Measurements from ENCODE around the gene MCC. TPM values are rescaled to one million over a fixed set of nuclear protein-coding genes. Genes with fewer than 3 reads are reported as not detected.
A peak's percentile ranks its signal among the peaks of the same experiment; 100 is the strongest.

Gene MCC
- total and polyA plus RNA-seq, 9 donors, result 29.8 to 262 (median 108) TPM

- intact Hi-C loops (cut with DNase I), result no loop called here
- Histone ChIP-seq H3K4me1 (ENCODE audit: insufficient read depth) (no peaks in the 10 kb centered on the region), H3K27me3 (no peaks in the 10 kb centered on the region), H3K9me3 (no peaks in the 10 kb centered on the region), H3K27ac (no peak overlapping the region), H3K36me3 (no peaks in the 10 kb centered on the region), H3K4me3 (no peak overlapping the region)
- WGBS, 3 donors, result 97% methylated on average over 3 of the region's 3 CpGs
- DNase-seq, result no peak
- TF ChIP-seq CTCF (IDR thresholded peaks at IDR 0.05) (no peak), EP300 (IDR thresholded peaks at IDR 0.05) (no peak), POLR2A (IDR thresholded peaks at IDR 0.05) (no peak)
These were observed 2.1 kb upstream of the MCC start for GRCh38 chr5:113490317-113490716.

GRCh38 chr5:113489299-113489698 is 1.0 kb upstream of the MCC start:
- WGBS, 3 donors, result 9 to 15% (median 14%) methylated on average over 3 of the region's 3 CpGs
- H3K27ac ChIP-seq, result no peak overlapping the region
- H3K4me1 ChIP-seq (ENCODE audit: insufficient read depth), result no peaks in the 10 kb centered on the region
- DNase-seq, result no peak
- H3K36me3 ChIP-seq, result no peaks in the 10 kb centered on the region
- H3K27me3 ChIP-seq, result no peaks in the 10 kb centered on the region
- H3K4me3 ChIP-seq, result no peak overlapping the region
- intact Hi-C loops (cut with DNase I), result no loop called here
- no peaks in the 10 kb centered on the region for H3K9me3 ChIP-seq
- TF ChIP-seq EP300 (IDR thresholded peaks at IDR 0.05) (no peak), CTCF (IDR thresholded peaks at IDR 0.05) (no peak)

- no peak for TF ChIP-seq EP300 (IDR thresholded peaks at IDR 0.05)
- no peak for TF ChIP-seq POLR2A (IDR thresholded peaks at IDR 0.05)
- TF ChIP-seq CTCF (IDR thresholded peaks at IDR 0.05), result no peak
- Histone ChIP-seq H3K4me1 (ENCODE audit: insufficient read depth) (no peaks in the 10 kb centered on the region), H3K27ac (no peak overlapping the region), H3K27me3 (no peaks in the 10 kb centered on the region), H3K36me3 (no peaks in the 10 kb centered on the region), H3K9me3 (no peaks in the 10 kb centered on the region), H3K4me3 (peak overlapping the region; percentile 58)
- no peak for DNase-seq
- intact Hi-C loops (cut with DNase I), result no loop called here
- 6 to 11% (median 6%) methylated on average over 20 of the region's 20 CpGs for WGBS, 3 donors
These were observed 462 bp upstream of the MCC start for GRCh38 chr5:113488645-113489184.

- H3K9me3 ChIP-seq, result no peaks in the 10 kb centered on the region
- 0 to 4% (median 1%) methylated on average over 18 of the region's 18 CpGs for WGBS, 3 donors
- intact Hi-C loops (cut with DNase I), result no loop called here
- peak overlapping the region; percentile 58 for H3K4me3 ChIP-seq
- no peaks in the 10 kb centered on the region for H3K4me1 ChIP-seq (ENCODE audit: insufficient read depth)
- TF ChIP-seq CTCF (IDR thresholded peaks at IDR 0.05) (no peak), EP300 (IDR thresholded peaks at IDR 0.05) (no peak), POLR2A (IDR thresholded peaks at IDR 0.05) (no peak)
- H3K27me3 ChIP-seq, result no peaks in the 10 kb centered on the region
- no peaks in the 10 kb centered on the region for H3K36me3 ChIP-seq
- peak in 1 of 5 donors; percentile 21 for DNase-seq
- H3K27ac ChIP-seq, result no peak overlapping the region
These were observed 855 bp downstream of the MCC start for GRCh38 chr5:113487416-113487780.

All from ovary (tissue), 9 donors.